Activated CD4-positive, alpha-beta T cell treated with anti-CD3 and anti-CD28 coated beads, Interleukin-2, amount 50 U/mL, for 1 hour (primary cell): ENCODE results near the gene LSM5.

ENCODE experiments used
- DNase-seq: peaks from one replicate; pipeline ENCODE4 v3.0.0-alpha.2; 2020

LSM5 gene

GRCh38 chr7:32458025-32458424 lies 32.2 kb downstream of the LSM5 start:
- no peak for DNase-seq

GRCh38 chr7:32453341-32454011 lies 36.7 kb downstream of the LSM5 start:
- no peak for DNase-seq

GRCh38 chr7:32447218-32447617 lies 43.0 kb downstream of the LSM5 start:
- DNase-seq: no peak

- DNase-seq: no peak
These were observed 53.8 kb downstream of the LSM5 start for GRCh38 chr7:32436146-32436928.
